Adrenal gland (tissue), 12 donors: ENCODE results near the gene MAD1L1. TPM values are rescaled to one million over a fixed set of nuclear protein-coding genes. Genes with fewer than 3 reads are reported as not detected.

Experiments used
- DNase-seq, 7 donors: peaks; one replicate each; pipeline ENCODE4 v3.0.0-alpha.2; 2019 to 2020
- H3K27ac ChIP-seq, 5 donors: fragments of 200-600 bp; sonication (generic) in 4 of 5; 1 replicate in 3 of 5; 2 replicates in 2 of 5; pipeline versions ENCODE4 v1.5.1 to v1.8.0; 2016 to 2020; ENCODE audit warnings: mild to moderate bottlenecking in 1 of 5
- H3K27me3 ChIP-seq: fragments of 200-600 bp; 2 replicates; pipeline ENCODE4 v1.8.0; 2021
- H3K36me3 ChIP-seq, 2 donors: fragments of 200-600 bp; replicated peaks in 1 of 2; 1 replicate in 1 of 2; 2 replicates in 1 of 2; pipeline versions ENCODE4 v1.5.1 to v1.8.0; 2018 to 2022
- H3K4me1 ChIP-seq, 2 donors: fragments of 200-600 bp; replicated peaks in 1 of 2; 1 replicate in 1 of 2; 2 replicates in 1 of 2; pipeline versions ENCODE4 v1.5.1 to v1.8.0; 2018 to 2021
- H3K4me3 ChIP-seq, 4 donors: fragments of 200-600 bp; sonication (generic) in 3 of 4; one replicate each; pipeline ENCODE4 v1.5.1; 2016 to 2018
- H3K9me3 ChIP-seq, 3 donors: fragments of 200-600 bp; sonication (generic) in 1 of 3; replicated peaks in 1 of 3; 1 replicate in 2 of 3; 2 replicates in 1 of 3; pipeline versions ENCODE4 v1.5.1 to v1.8.0; 2016 to 2021
- CTCF ChIP-seq, 6 experiments: fragments of 450-650 bp in 4 of 6; fragments of 200-600 bp in 2 of 6; sonication (generic) in 1 of 6; IDR thresholded peaks; 1 replicate in 5 of 6; 2 replicates in 1 of 6; pipeline versions ENCODE4 v1.5.1 to v1.8.0; 2016 to 2021; ENCODE audit warnings: antibody characterized with exemption in 6 of 6, mild to moderate bottlenecking in 2 of 6, moderate library complexity in 1 of 6
- POLR2A ChIP-seq, 2 donors: fragments of 450-650 bp; IDR thresholded peaks; one replicate each; pipeline ENCODE4 v1.6.1; 2017; ENCODE audit warnings: antibody characterized with exemption in 2 of 2, mild to moderate bottlenecking in 2 of 2, moderate library complexity in 1 of 2
- WGBS, 4 donors: extraction: QIAGEN DNeasy Blood & Tissue Kit in 2 of 4; methylation state at CpG; one replicate each; pipeline versions ENCODE4 v1.1.5 to v1.1.7; 2013 to 2017; 5-methylcytosine and 5-hydroxymethylcytosine counted together
- intact Hi-C, 2 donors: fragments of 100-400 bp; cut with DNase I; formaldehyde crosslinking; loops; one replicate each; pipeline versions ENCODE4 v1.14.1 to v1.15.0; 2022 to 2023
- polyA plus RNA-seq, 3 donors: library from polyadenylated mRNA; stranded (reverse); fragments of 200-250 nt in 2 of 3; fragments of 350-450 nt in 1 of 3; fragmentation: Illumina TruSeq in 1 of 3; extraction: RNeasy Lipid Tissue Mini Kit (QIAGEN cat#74804) in 1 of 3; gene quantifications; one replicate each; pipeline ENCODE4 v1.2.3, GENCODE V29; 2013 to 2014
- total RNA-seq, 9 donors: library from RNA; depleted of rRNA in 4 of 9; stranded (reverse); fragments of >200 nt in 4 of 9; fragments of 120-200 nt in 1 of 9; fragmentation: NEBNext Ultra II Directional in 1 of 9; extraction: Animal tissue kit (Norgen Biotek cat#: 25700) in 1 of 9; gene quantifications; one replicate each; pipeline versions ENCODE4 v1.1.0 to v1.2.4, GENCODE V29; 2013 to 2023
- donor health status: healthy with polysubstance abuse.
- donor health status: Bipolar disorder and iron deficiency.
- donor health status: DM: yes; HTN: yes; CAD: no.
- donor health status: DM: no; HTN: no; CAD: no.
- donor health status: DM: no; HTN: no; CAD: no.
- donor health status: DM: yes; HTN: yes; CAD: no.

Gene MAD1L1
- total and polyA plus RNA-seq, 12 donors: 6.7 to 87.7 (median 28.9) TPM

- WGBS, 4 donors: 89 to 94% (median 91%) methylated on average over 16 to 22 of the region's 22 CpGs
- Histone ChIP-seq H3K27ac (no peak overlapping the region), H3K27me3 (no peaks in the 10 kb centered on the region), H3K4me3 (no peak overlapping the region), H3K9me3 (no peaks in the 10 kb centered on the region), H3K36me3 (peaks cover 0 to 41% of the 10 kb centered on the region in 2 donors), H3K4me1 (no peaks in the 10 kb centered on the region)
- no peak for TF ChIP-seq POLR2A (IDR thresholded peaks at IDR 0.05)
- no peak for TF ChIP-seq CTCF (IDR thresholded peaks at IDR 0.05)
- no peak for DNase-seq
- intact Hi-C loops: no loop called here
Measured at GRCh38 chr7:2222516-2222915, 10.2 kb downstream of the MAD1L1 start.

- TF ChIP-seq POLR2A (IDR thresholded peaks at IDR 0.05): no peak
- no peak for TF ChIP-seq CTCF (IDR thresholded peaks at IDR 0.05)
- Histone ChIP-seq H3K27me3 (no peaks in the 10 kb centered on the region), H3K36me3 (peaks cover 0 to 50% of the 10 kb centered on the region in 2 donors), H3K9me3 (no peaks in the 10 kb centered on the region), H3K4me3 (no peak overlapping the region), H3K27ac (no peak overlapping the region), H3K4me1 (no peaks in the 10 kb centered on the region)
- 89 to 96% (median 93%) methylated on average over 9 to 17 of the region's 17 CpGs for WGBS, 4 donors
- intact Hi-C loops: no loop called here
- no peak for DNase-seq
Measured at GRCh38 chr7:2220954-2221353, 11.8 kb downstream of the MAD1L1 start.

GRCh38 chr7:2220506-2220905, 12.2 kb downstream of the MAD1L1 start:
- H3K27me3 ChIP-seq: no peaks in the 10 kb centered on the region
- intact Hi-C loops: no loop called here
- no peaks in the 10 kb centered on the region for H3K4me1 ChIP-seq
- no peaks in the 10 kb centered on the region for H3K9me3 ChIP-seq
- WGBS, 4 donors: 93 to 96% (median 95%) methylated on average over 16 of the region's 16 CpGs
- H3K27ac ChIP-seq: no peak overlapping the region
- no peak overlapping the region for H3K4me3 ChIP-seq
- DNase-seq: no peak
- no peak for TF ChIP-seq POLR2A (IDR thresholded peaks at IDR 0.05)
- no peak for TF ChIP-seq CTCF (IDR thresholded peaks at IDR 0.05)
- peaks cover 0 to 53% of the 10 kb centered on the region in 2 donors for H3K36me3 ChIP-seq

- H3K9me3 ChIP-seq: no peaks in the 10 kb centered on the region
- no peak for TF ChIP-seq POLR2A (IDR thresholded peaks at IDR 0.05)
- TF ChIP-seq CTCF (IDR thresholded peaks at IDR 0.05): no peak
- H3K36me3 ChIP-seq: peaks cover 0 to 49% of the 10 kb centered on the region in 2 donors
- H3K27ac ChIP-seq: no peak overlapping the region
- H3K4me3 ChIP-seq: no peak overlapping the region
- intact Hi-C loops: no loop called here
- 91 to 97% (median 95%) methylated on average over 10 to 19 of the region's 19 CpGs for WGBS, 4 donors
- no peak for DNase-seq
- no peaks in the 10 kb centered on the region for H3K27me3 ChIP-seq
- no peaks in the 10 kb centered on the region for H3K4me1 ChIP-seq
Measured at GRCh38 chr7:2220030-2220429, 12.7 kb downstream of the MAD1L1 start.
